ENCODE measurements around the gene PPEF1.
"Not testable (repeated sequence)": the region's sequence is repeated elsewhere in the genome, so short reads cannot be mapped to it uniquely, and the experiment has no call there.

Gene PPEF1

GRCh38 chrX:18702362-18703195 lies 4.9 kb upstream of the PPEF1 start:
- DNase-seq (ENCODE audit: low read depth in 2 of 2), result no peak

DNA sequence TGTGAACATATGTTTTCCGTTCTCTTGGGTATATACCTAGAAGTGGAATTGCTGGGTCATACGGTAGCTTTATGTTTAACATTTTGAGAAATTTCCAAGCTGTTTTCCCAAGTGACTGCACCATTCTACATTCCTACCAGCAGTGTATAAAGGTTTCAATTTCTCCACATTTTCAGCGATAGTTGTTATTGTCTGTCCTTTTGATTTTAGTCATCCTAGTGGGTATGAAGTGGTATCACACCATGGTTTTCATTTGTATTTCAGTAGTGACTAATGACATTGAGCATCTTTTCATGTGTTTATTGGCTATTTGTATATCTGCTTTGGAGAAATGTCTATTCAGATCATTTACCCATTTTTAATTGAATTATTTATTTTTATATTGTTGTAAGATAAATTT lies 2.4 kb downstream of the PPEF1 start:
- no peak for DNase-seq (ENCODE audit: low read depth in 2 of 2)

GRCh38 chrX:18714910-18715309 lies 7.5 kb downstream of the PPEF1 start:
- DNase-seq (ENCODE audit: low read depth in 2 of 2), result no peak

GRCh38 chrX:18719852-18720251 lies 12.4 kb downstream of the PPEF1 start:
- no peak for DNase-seq (ENCODE audit: low read depth in 2 of 2)

GRCh38 chrX:18721683-18722499 lies 14.4 kb downstream of the PPEF1 start:
- DNase-seq (ENCODE audit: low read depth in 2 of 2), result no peak

- no peak for DNase-seq (ENCODE audit: low read depth in 2 of 2)
These were observed 15.1 kb downstream of the PPEF1 start for GRCh38 chrX:18722500-18723071.

DNA sequence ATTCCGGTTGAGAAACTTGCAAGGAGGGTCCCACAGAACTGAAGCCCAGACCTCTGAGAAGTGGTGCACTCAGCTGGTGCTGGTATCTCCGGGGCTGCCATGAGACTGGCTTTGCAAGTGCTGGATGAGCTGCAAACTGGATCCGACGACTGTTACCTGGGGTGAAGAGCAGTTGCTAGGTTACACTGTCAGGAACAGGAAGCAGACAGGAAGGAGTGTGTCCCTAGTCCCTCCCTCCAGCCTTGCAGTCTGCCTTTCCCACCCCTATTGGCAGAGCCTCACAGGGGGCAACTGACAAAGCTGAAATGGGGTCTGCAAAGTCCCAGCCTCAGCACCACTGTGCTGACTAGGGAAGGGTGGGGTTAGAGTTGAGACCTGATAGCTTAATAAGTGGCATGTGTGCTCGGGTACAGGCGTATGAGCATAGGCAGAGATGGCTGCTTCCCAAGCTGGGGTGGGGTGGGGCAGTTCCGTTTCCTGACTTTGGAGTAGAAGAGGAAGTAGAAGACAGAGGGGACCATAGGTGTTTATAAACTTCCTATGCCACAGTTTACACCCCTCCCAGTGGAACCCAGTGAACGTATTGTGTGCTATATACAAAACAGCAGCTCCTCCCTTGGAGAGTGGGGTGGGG lies 18.0 kb downstream of the PPEF1 start:
- no peak for DNase-seq (ENCODE audit: low read depth in 2 of 2)

- DNase-seq (ENCODE audit: low read depth in 2 of 2), result no peak
These were observed 25.8 kb downstream of the PPEF1 start for GRCh38 chrX:18733287-18733686.

DNA sequence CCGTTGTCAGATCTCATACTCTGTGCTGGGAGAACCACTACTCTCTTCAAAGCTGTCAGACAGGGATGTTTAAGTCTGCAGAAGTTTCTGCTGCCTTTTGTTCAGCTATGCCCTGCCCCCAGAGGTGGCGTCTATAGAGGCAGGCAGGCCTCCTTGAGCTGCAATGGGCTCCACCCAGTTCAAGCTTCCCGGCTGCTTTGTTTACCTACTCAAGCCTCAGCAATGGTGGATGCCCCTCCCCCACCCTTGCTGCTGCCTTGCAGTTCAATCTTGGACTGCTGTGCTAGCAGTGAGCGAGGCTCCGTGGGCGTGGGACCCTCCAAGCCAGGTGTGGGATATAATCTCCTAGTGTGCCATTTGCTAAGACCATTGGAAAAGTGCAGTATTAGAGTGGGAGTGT lies 32.2 kb downstream of the PPEF1 start:
- DNase-seq (ENCODE audit: low read depth in 2 of 2), result not testable (repeated sequence)

DNA sequence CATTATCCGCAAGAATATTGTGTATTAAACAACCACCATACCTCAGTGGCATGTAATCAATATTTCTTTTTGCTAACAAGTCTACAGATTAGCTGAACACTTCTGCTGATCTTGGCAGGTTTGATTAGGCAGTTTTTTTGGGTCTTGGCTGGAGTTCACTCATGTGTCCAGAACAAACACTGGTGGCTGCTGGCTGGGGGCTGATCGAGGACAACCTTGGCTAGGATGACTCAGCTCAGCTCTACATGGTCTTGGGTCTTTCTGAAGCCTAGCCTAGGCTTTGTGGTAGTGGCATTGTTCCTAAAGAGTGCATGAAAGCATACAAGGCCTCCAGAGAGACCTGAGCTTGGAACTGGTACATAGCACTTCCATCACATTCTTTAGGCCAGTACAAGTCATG lies 41.1 kb downstream of the PPEF1 start:
- DNase-seq (ENCODE audit: low read depth in 2 of 2), result no peak

DNA sequence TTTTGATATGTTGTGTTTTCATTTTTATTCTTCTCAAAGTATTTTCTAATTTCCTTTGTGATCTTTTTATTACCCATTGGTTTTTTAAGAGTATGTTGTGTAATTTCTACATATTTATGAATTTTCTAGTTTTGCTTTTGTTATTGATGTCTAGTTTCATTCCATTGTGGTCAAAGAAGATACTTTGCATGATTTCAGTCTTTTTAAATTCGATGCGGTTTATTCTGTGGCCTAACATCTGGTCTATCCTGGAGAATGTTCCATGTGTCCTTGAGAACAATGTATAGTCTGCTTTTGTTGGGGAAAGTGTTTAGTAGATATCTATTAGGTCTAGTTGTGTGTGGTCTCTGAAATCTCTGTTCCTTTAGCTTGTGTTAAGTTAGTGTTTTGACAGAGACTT lies 46.2 kb downstream of the PPEF1 start:
- no peak for DNase-seq (ENCODE audit: low read depth in 2 of 2)

DNA sequence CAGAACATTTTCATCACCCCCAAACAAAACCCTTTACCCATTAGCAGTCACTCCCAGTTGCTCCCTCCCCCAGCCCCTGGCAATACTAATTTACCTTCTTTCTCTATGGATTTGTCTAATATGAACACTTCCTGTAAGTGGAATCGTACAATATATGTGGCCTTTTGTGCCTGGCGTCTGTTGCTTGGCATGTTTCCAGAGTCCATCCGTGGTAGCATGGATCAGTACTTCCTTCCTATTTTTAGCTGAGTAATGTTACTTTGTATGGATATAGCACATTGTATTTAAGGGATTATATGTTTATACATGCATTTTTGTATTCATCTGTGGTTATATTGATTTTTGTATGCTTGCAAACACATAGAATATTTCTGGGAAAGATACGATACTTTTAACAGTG lies 48.2 kb downstream of the PPEF1 start:
- DNase-seq (ENCODE audit: low read depth in 2 of 2), result no peak

DNA sequence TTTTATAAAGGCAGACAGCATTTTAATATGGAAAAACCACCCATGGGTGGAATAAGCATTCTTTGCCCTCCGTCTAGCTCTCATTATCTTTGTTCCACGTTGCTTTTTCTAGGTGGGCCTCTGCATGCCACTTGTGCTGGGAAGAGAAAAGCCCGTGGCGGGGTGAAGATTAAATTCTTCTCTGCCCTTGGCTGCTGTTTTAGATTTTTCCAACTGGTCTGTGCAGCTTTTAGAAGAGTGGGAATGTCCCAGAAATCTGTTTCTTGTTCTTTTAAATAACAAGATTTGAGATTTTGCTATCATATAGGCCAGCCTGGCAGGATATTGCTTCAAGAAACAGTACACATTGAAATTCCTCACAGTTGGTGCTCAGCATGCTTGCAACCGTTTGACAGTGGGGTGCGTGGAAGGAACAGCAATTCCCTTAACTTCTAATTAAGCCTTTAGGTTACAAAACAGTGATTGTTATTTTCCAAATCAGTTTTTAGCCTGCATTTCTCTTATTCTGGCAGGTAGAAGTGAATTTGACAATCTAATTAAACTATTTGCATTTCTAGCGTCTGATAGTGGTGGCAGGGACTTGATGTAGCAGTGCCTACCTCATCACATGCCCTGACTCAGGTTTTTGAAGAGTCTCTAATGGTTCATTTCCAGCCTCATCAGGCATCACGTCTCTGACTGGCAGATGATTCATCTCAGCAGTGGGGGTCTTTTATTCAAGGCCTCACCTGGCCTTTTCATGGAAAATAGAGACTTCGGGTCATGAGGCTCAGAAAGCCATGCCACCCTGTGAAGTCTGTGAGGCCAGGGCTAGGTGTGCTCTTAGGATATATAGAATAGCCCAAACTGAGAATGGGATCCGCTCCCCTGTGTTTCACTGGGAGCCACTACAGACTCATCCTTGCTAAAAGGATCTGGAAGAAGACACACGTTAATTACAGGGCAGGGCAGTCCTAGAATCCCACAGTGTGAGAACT lies 50.8 kb downstream of the PPEF1 start:
- DNase-seq (ENCODE audit: low read depth in 2 of 2), result no peak

DNA sequence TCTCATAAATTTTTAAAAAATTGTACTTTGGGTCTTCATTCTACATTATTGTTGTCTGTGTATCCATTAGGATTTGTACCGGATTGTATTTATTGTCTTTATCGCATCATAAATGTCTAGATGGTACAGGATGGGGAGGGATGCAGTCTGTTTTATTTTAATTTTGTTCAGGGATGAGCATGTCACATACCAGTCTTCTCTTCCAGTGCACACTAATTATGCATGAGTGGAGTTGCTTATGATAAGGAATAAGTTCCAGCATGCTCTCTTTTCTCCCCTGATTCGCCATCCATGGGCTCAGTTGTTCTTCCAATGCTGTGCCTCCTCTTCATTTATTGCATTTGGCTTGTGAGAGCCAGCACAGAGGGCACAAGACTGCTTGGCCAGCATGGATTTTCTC lies 54.3 kb downstream of the PPEF1 start:
- DNase-seq (ENCODE audit: low read depth in 2 of 2), result no peak

- DNase-seq (ENCODE audit: low read depth in 2 of 2), result not testable (repeated sequence)
These were observed 55.7 kb downstream of the PPEF1 start for GRCh38 chrX:18763106-18763505.

- DNase-seq (ENCODE audit: low read depth in 2 of 2), result no peak
These were observed 61.9 kb downstream of the PPEF1 start for GRCh38 chrX:18769364-18769763.

- DNase-seq (ENCODE audit: low read depth in 2 of 2), result no peak
These were observed 62.5 kb downstream of the PPEF1 start for GRCh38 chrX:18769812-18770573.

DNA sequence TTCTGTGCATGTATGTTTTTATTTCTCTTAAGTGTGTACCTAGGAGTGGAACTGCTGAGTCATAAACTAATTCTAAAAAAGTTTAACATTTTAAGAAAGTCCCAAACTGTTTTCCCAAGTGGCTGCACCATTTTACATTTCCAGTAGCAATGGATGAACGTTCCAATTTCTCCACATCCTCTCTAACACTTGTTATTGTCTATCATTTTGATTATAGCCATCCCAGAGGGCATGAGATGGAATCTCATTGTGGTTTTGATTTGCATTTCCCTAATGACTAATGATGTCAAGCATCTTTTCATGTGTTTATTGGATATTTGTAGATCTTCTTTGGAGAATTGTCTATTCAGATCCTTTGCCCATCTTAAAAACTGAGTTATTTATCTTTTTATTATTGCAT lies 82.5 kb downstream of the PPEF1 start:
- no peak for DNase-seq (ENCODE audit: low read depth in 2 of 2)

- DNase-seq (ENCODE audit: low read depth in 2 of 2), result no peak
These were observed 85.4 kb downstream of the PPEF1 start for GRCh38 chrX:18792828-18793227.

DNA sequence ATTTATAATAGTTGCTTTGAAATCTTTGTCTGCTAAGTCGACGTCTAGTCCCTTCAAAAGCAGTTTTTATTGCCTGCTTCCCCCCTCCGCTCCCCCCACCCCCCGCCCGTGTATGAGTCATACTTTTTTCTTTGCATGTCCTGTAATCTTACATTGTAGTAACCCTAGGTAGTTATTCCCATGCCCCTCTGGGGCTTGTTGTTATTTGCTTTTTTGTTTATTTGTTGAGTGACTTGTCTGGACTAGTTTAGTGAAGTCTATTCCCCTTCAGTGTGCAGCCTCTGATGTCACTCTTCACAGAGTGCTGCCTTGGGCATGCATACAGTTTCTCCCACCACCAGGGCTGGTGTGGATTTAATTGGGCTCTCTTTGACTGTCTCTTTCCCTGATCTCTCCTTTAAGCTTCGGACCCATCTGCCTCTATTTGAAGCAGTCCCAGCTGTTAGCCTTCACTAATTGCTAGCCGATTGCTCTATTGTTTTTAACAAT lies 86.2 kb downstream of the PPEF1 start:
- no peak for DNase-seq (ENCODE audit: low read depth in 2 of 2)
